OCI-LY7 (cell line): ENCODE results near the gene PFN1.

Experiments
- CTCF ChIP-seq: fragments of 200-600 bp; sonication (generic); conservative IDR thresholded peaks from 2 replicates; pipeline ENCODE4 v1.5.1; 2014; ENCODE audit warnings: mild to moderate bottlenecking, antibody characterized with exemption, low read length, moderate library complexity, mixed read lengths
- EZH2phosphoT487 ChIP-seq: fragments of 200-600 bp; sonication (generic); IDR thresholded peaks from 2 replicates; pipeline ENCODE4 v1.6.1; 2018; ENCODE audit warnings: low read depth, borderline replicate concordance, mild to moderate bottlenecking, mixed run types, antibody characterized with exemption, low read length, moderate library complexity, mixed read lengths

GRCh38 chr17:4965311-4965986, 17.1 kb upstream of the PFN1 start:
- TF ChIP-seq CTCF (no peak), EZH2phosphoT487 (no peak)
